Hepatocyte (in vitro differentiated cells): ENCODE results near the gene HERPUD1. TPM values are rescaled to one million over a fixed set of nuclear protein-coding genes. Genes with fewer than 3 reads are reported as not detected.

ENCODE experiments used
- DNase-seq: peaks from one replicate; pipeline ENCODE4 v3.0.0-alpha.2; 2016; ENCODE audit warnings: low spot score
- H2AFZ ChIP-seq: fragments of 200-600 bp; sonication (generic); 2 replicates; pipeline ENCODE4 v1.6.0; 2016; ENCODE audit warnings: antibody characterized with exemption, mild to moderate bottlenecking
- H3K27ac ChIP-seq: fragments of 200-600 bp; sonication (generic); 2 replicates; pipeline ENCODE4 v1.5.1; 2016; ENCODE audit warnings: mild to moderate bottlenecking
- H3K27me3 ChIP-seq: fragments of 200-600 bp; sonication (generic); 2 replicates; pipeline ENCODE4 v1.6.1; 2016
- H3K36me3 ChIP-seq: fragments of 200-600 bp; sonication (generic); replicated peaks from 2 replicates; pipeline ENCODE4 v1.5.1; 2016; ENCODE audit warnings: low read depth; ENCODE audit not compliant: insufficient read depth
- H3K4me1 ChIP-seq: fragments of 200-600 bp; sonication (generic); 2 replicates; pipeline ENCODE4 v1.5.1; 2016; ENCODE audit warnings: mild to moderate bottlenecking, moderate library complexity; ENCODE audit not compliant: insufficient read depth
- H3K4me2 ChIP-seq: fragments of 200-600 bp; sonication (generic); 2 replicates; pipeline ENCODE4 v1.6.0; 2016
- H3K4me3 ChIP-seq: fragments of 200-600 bp; sonication (generic); 2 replicates; pipeline ENCODE4 v1.5.1; 2016; ENCODE audit warnings: mild to moderate bottlenecking
- H3K79me2 ChIP-seq: fragments of 200-600 bp; sonication (generic); 2 replicates; pipeline ENCODE4 v1.6.0; 2017; ENCODE audit warnings: mild to moderate bottlenecking
- H3K9me2 ChIP-seq: fragments of 200-600 bp; sonication (generic); replicated peaks from 2 replicates; pipeline ENCODE4 v1.6.0; 2017; ENCODE audit warnings: mild to moderate bottlenecking; ENCODE audit not compliant: insufficient read depth
- H3K9me3 ChIP-seq: fragments of 200-600 bp; sonication (generic); 2 replicates; pipeline ENCODE4 v1.5.1; 2016; ENCODE audit warnings: low read depth, mild to moderate bottlenecking
- H4K20me1 ChIP-seq: fragments of 200-600 bp; sonication (generic); 2 replicates; pipeline ENCODE4 v1.6.0; 2016; ENCODE audit warnings: mild to moderate bottlenecking; ENCODE audit not compliant: insufficient read depth, poor library complexity, severe bottlenecking
- CTCF ChIP-seq: fragments of 200-600 bp; sonication (generic); IDR thresholded peaks from 2 replicates; pipeline ENCODE4 v1.5.1; 2016; ENCODE audit warnings: antibody characterized with exemption, mild to moderate bottlenecking; ENCODE audit not compliant: poor library complexity
- EZH2 ChIP-seq: fragments of 200-600 bp; sonication (generic); IDR thresholded peaks from 2 replicates; pipeline ENCODE4 v1.6.1; 2016; ENCODE audit warnings: antibody characterized with exemption, mild to moderate bottlenecking, borderline replicate concordance
- EZH2phosphoT487 ChIP-seq: fragments of 200-600 bp; sonication (generic); IDR thresholded peaks from one replicate; pipeline ENCODE4 v1.6.1; 2018; ENCODE audit warnings: antibody characterized with exemption, mild to moderate bottlenecking, low read depth, moderate library complexity; ENCODE audit not compliant: unreplicated experiment, severe bottlenecking
- WGBS: methylation state at CpG from one replicate; pipeline ENCODE4 v1.1.6; 2016; ENCODE audit warnings: low lambda C conversion rate; ENCODE audit errors: missing lambda C conversion rate; 5-methylcytosine and 5-hydroxymethylcytosine counted together
- polyA plus RNA-seq: library from polyadenylated mRNA; unstranded; fragments of >200 nt; fragmentation: Nextera tagmentation; extraction: Ambion mirVana; gene quantifications from 2 replicates; pipeline ENCODE4 v1.2.1, GENCODE V29; 2016
- total RNA-seq: library from RNA; depleted of rRNA; stranded (reverse); fragments of >200 nt; gene quantifications from 2 replicates; pipeline ENCODE4 v1.2.3, GENCODE V29; 2014

Gene HERPUD1
- total and polyA plus RNA-seq, 2 experiments from 2014 or later: 199 to 253 TPM

GRCh38 chr16:56914896-56915295, 17.0 kb upstream of the HERPUD1 start:
- no peaks in the 10 kb centered on the region for H3K79me2 ChIP-seq
- H3K4me1 ChIP-seq: peaks cover 21% of the 10 kb centered on the region
- no peaks in the 10 kb centered on the region for H4K20me1 ChIP-seq
- DNase-seq: no peak
- H3K4me2 ChIP-seq: no peak overlapping the region
- no peaks in the 10 kb centered on the region for H3K27me3 ChIP-seq
- H3K9me3 ChIP-seq: no peaks in the 10 kb centered on the region
- H2AFZ ChIP-seq: no peak overlapping the region
- H3K4me3 ChIP-seq: no peak overlapping the region
- WGBS: 87% methylated on average over 7 of the region's 7 CpGs
- H3K36me3 ChIP-seq: no peaks in the 10 kb centered on the region
- H3K9me2 ChIP-seq: no peaks in the 10 kb centered on the region
- TF ChIP-seq EZH2 (no peak), CTCF (no peak), EZH2phosphoT487 (no peak)
- H3K27ac ChIP-seq: no peak overlapping the region

GRCh38 chr16:56915336-56916119, 16.4 kb upstream of the HERPUD1 start:
- no peaks in the 10 kb centered on the region for H3K9me2 ChIP-seq
- H3K4me1 ChIP-seq: peaks cover 23% of the 10 kb centered on the region
- no peak overlapping the region for H3K4me3 ChIP-seq
- no peaks in the 10 kb centered on the region for H3K27me3 ChIP-seq
- DNase-seq: no peak
- H4K20me1 ChIP-seq: no peaks in the 10 kb centered on the region
- H3K4me2 ChIP-seq: no peak overlapping the region
- TF ChIP-seq EZH2phosphoT487 (no peak), EZH2 (no peak)
- H2AFZ ChIP-seq: no peak overlapping the region
- no peak overlapping the region for H3K27ac ChIP-seq
- no peaks in the 10 kb centered on the region for H3K9me3 ChIP-seq
- no peaks in the 10 kb centered on the region for H3K36me3 ChIP-seq
- no peaks in the 10 kb centered on the region for H3K79me2 ChIP-seq
- WGBS: 76% methylated on average over 13 of the region's 13 CpGs

GRCh38 chr16:56916571-56917403, 15.2 kb upstream of the HERPUD1 start:
- 79% methylated on average over 5 of the region's 5 CpGs for WGBS
- H3K4me1 ChIP-seq: peaks cover 32% of the 10 kb centered on the region
- H3K4me3 ChIP-seq: no peak overlapping the region
- H3K9me3 ChIP-seq: no peaks in the 10 kb centered on the region
- no peak overlapping the region for H2AFZ ChIP-seq
- TF ChIP-seq CTCF (no peak), EZH2 (no peak)
- no peaks in the 10 kb centered on the region for H3K27me3 ChIP-seq
- no peak overlapping the region for H3K4me2 ChIP-seq
- H3K9me2 ChIP-seq: no peaks in the 10 kb centered on the region
- no peaks in the 10 kb centered on the region for H3K79me2 ChIP-seq
- no peaks in the 10 kb centered on the region for H4K20me1 ChIP-seq
- no peak for DNase-seq
- H3K27ac ChIP-seq: no peak overlapping the region
- no peaks in the 10 kb centered on the region for H3K36me3 ChIP-seq
